Activated CD4-positive, alpha-beta T cell treated with anti-CD3 and anti-CD28 coated beads, Interleukin-10, Interleukin-2, amounts not matched to agents 100 ng/mL and 50 ng/mL, durations not matched to agents 16 hours and 8 hours (primary cell): ENCODE results near the gene HOXD9.

Source experiments
- DNase-seq: peaks from one replicate; pipeline ENCODE4 v3.0.0-alpha.2; 2020

HOXD9 gene

DNA sequence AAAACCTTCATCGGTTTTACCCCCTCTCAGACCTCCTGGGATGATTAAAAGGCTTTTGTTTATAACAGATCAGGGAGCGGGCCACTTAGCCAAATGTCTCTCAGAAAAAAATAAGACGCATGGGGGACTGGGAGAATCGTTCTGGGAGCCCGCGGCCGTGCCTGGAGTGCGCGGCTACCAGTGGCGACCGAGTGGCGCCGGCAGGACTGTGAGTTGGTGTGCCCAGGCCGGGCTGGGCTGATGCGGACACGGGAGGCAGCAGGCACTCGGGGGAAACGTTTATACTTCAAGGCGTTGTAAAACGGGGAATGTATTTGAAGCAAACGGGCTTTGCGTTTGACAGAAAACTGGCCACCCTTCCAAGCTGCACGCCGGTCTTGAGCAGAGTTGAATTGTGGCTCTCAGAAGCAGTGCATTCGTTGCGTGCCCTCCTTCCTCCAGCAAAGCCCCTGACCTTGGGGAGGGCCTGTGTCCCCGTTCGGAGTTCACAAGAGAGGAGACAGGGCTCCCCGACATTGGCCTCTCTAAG lies 10.6 kb upstream of the HOXD9 start:
- no peak for DNase-seq

DNA sequence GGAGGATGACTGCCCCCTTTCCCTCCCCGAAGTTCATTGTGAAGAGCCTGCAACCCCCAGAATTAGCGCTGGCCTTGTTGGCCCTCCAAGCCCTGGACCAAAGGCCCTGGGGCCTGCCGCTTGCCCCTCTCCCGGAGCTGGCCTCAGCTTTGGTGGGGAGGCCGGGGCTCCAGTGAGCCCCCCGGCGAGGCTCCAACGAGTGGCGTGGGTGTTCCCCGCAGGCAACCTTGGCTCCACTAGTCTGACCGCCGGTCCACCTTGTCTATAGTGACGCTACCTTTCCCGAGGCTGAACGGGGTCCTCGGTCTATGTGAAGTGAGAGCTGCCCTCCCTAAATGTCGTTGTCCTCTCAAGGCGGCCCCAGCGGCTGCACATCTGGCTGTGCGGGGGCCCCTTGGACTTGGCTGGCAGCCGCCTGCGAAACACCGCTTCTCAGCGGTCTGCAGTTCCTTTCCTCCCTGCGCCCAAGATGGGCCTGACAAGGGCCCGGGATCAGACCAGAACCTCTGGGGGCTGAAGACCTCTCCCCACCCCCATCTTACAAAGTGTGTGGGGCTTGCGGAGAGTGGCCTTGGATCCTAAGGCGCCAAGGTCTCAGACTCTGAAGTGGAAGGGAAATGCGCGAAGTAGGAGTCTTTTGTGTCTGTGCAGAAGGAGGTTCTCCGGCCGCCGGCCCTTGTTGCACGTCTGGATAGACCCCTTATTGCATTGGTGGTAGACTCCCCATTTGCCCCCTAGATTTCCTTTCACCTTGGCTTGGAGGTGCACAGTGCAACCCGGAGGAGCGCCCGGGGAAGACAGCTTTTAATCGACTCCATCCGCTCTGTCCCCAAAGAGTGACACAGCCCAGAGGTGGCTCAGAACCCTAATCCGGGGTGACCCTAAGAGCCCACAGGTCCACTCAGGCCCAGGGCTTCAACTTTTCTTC lies 9.9 kb upstream of the HOXD9 start:
- DNase-seq, result no peak

DNA sequence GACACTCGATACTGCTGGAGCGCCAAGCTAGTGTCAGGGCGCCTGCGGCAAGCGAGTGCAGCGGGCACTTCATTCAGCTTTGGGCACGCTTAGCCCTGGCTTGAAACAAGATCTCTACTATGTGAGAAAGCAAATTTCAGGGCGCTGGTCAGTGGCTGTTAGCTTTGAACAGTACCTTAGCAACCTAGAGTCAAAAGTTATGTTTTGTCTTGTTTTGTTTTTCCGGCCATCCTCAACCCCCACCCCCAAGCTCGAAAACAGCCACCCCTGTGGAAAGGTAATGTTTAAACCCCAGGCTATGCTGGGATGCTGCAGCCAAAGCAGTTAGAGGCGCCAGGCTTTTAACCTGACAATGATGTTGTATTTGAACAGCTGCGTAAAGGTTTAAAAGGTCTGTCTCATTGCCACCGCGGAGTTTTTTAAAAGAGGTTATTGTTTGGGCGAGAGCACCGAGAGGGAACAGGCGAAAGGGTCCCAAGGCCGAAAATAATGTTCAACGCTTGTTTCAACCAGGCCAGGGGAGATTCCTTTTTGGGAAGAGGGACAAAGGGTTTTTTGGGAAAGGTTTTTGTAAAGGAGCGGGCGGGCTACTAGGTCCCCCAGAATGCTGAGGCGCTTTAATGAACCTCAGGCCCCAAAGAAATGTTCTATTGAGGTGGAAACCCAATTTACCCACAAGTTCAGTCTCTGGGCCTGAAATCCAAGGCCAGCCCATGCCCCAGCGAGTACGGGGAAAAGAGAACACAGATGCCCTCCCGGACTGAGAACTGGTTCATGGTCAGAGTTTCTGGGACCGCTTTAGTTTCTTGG lies 8.2 kb upstream of the HOXD9 start:
- no peak for DNase-seq

DNA sequence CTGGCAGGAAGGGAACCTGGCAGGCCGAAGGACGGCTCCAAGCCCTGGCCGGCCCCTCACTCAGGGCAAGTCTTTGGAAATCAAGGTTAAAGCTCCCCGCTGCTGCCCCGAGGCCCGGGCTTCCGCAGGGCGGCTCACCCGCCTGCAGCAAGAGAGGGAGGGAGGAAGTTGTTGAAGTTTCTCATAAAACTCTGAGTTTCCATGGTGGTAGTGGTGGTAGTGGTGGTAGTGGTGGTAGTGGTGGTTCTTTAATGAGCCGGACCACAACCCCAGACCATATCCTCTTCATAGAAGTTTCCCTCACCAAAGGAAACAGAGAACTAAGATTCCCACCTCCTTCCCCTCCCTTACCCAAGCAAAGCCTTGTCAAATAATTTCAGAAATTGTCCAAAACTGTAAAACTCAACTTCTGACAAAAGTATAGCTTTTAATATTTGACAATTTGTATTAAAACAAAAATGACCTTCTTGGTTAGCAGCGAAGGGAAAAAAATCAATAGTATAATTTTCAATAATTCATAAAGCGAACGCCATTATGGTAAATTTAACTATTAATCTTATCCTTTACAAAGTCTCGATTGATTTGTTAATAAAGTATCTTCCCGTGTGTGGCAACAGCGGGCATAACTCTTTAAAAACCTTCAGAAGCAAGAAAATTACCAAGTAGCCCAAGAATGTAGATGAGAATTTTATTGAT lies 7.4 kb upstream of the HOXD9 start:
- DNase-seq, result no peak

DNA sequence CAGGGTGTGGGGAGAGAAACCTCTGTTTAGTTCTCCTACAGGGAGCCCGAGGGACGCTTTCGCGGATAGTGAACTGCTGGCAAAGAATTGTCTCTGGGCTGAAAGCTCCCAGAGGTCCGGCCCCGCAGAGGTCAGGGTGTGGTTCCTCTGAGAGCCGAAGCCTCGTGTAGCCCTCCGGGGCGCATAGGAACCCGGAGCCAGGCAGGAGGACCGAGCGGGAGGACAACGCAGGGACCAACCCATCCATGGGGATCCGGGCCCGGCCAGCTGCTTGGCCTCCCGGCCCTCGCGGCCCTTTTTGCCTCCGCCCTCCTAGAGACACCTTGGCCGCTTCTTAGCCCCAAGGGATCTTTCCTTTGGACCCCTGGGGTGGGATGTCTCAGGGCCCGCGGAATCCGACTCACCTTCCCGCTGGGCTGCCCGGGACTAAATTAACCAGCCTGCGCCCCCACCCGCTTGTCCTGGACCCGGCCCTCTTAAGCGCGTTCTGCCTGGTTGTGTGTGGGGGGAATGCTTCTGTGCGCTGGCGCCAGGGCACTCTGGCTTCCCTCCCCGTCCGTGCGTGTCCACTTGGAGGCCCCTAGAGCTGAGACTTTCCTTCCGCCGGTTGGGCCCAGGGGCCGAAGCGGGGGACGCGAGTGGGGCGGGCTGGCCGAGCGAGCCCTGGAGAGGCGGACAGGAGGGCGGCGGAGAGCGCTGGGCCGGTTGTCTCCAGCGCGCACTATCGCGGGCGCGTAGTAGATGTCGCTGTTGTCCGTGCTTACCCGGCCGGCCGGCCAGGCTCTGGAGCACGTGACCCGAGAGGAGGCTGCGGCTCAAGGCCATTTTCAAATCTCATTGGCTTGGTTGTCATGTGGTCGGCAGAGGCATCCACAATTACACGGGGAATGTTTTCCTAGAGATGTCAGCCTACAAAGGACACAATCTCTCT lies 6.4 kb upstream of the HOXD9 start, which contains the start of gene HOXD10:
TSS of gene HOXD10 (plus strand) at position 896 of the 931 bp plus-strand sequence. CDS start 56 bp downstream, outside the sequence.
- DNase-seq, result no peak

DNA sequence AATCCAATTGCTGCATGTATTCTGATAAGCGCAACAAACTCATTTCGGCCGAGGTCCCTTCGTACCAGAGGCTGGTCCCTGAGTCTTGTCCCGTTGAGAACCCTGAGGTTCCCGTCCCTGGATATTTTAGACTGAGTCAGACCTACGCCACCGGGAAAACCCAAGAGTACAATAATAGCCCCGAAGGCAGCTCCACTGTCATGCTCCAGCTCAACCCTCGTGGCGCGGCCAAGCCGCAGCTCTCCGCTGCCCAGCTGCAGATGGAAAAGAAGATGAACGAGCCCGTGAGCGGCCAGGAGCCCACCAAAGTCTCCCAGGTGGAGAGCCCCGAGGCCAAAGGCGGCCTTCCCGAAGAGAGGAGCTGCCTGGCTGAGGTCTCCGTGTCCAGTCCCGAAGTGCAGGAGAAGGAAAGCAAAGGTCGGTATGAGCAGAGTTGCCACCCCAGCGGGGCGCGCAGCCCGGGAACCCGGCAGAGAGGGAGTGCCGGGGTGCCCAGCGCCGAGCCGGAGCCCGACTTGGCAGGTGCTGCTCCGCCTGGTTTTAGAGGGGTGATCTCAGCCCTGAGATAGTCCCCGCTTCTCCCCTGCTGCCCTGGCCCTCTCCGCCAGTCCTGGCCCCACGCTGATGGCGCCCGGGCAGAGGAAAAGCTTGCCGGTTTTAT lies 5.2 kb upstream of the HOXD9 start:
- DNase-seq, result no peak

DNA sequence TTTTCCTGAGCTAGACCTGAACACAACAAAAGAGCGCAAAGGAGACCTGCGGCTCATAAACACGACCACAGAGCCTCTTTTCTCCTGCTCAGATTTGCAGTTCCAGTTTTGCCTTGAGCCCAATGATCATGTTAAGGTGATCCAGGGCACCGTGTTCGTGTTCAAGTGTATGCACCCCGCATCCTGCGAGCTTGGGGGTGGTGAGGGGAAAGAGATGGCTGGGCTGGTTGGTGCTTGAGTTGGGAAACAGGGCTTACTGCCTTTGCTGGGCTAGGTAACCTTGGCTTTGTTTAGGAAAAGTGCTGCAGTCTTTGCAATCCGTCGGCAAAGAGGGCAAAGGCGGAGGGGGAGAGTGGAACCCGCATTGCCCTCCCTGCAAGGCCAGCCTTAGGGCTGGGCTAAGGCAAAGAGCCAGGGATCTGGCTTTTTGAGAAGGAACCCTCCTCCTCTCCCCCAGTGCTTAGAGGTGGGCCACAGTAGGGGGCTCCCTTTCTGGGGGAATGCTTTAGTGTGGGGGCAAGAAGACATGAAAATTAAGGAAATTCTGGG lies 4.6 kb upstream of the HOXD9 start:
- DNase-seq, result no peak

DNA sequence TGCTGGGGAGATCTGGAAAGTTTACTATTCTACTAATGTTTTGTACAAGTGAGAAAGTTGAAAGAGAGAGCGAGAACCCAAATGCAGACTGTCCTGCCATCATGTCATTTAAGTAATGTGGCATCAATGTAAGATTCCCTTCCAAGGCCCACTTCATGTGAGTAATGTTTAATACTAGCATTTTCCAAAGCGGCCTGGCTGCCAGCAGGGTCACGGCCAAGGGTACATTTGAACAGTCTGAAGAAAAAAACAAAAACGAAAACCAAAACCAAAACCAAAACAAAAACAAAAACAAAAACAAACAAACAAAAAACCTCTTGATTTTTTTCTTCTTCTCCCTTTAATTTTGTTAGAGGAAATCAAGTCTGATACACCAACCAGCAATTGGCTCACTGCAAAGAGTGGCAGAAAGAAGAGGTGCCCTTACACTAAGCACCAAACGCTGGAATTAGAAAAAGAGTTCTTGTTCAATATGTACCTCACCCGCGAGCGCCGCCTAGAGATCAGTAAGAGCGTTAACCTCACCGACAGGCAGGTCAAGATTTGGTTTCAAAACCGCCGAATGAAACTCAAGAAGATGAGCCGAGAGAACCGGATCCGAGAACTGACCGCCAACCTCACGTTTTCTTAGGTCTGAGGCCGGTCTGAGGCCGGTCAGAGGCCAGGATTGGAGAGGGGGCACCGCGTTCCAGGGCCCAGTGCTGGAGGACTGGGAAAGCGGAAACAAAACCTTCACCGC lies 3.7 kb upstream of the HOXD9 start:
- peak; percentile 37 for DNase-seq

DNA sequence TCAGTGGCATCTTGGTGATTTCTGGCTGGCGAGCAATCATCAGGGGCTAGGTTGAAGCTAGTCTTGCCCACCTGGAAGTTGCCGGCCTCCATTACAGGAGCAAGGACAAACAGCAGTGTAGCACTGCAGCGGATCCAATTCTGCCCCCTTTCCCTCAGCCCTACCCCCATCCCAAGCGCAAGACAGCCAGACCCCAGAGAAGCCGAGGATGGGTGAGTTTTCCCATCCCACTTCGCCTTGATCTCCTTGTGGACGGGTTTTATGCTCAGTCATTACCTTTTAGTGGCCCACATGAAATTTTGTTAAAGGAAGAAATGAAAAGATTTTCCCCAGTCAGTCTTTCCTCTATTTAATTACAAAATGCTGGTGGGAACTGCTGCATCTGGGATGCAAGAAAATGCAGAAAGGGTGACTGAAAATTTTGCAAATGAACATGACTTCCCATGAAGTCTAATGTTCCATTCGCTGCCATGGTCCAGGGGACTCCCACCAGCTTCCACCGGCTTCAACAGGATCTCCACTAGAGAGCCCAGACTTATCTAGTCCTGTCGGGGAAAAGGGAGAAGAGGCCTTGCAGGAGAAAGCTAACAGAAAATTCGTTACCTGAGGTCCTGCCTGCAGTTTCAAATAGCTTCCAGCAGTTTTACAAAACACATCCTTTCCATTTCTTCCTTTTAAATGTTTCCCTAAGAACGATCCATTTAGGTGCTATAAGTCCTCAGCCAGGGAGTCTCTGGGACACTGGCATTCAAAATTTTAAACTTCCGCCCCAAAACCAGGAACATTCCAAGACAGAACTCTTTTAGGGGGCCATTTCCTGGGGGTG lies 1.9 kb upstream of the HOXD9 start:
- DNase-seq, result no peak

DNA sequence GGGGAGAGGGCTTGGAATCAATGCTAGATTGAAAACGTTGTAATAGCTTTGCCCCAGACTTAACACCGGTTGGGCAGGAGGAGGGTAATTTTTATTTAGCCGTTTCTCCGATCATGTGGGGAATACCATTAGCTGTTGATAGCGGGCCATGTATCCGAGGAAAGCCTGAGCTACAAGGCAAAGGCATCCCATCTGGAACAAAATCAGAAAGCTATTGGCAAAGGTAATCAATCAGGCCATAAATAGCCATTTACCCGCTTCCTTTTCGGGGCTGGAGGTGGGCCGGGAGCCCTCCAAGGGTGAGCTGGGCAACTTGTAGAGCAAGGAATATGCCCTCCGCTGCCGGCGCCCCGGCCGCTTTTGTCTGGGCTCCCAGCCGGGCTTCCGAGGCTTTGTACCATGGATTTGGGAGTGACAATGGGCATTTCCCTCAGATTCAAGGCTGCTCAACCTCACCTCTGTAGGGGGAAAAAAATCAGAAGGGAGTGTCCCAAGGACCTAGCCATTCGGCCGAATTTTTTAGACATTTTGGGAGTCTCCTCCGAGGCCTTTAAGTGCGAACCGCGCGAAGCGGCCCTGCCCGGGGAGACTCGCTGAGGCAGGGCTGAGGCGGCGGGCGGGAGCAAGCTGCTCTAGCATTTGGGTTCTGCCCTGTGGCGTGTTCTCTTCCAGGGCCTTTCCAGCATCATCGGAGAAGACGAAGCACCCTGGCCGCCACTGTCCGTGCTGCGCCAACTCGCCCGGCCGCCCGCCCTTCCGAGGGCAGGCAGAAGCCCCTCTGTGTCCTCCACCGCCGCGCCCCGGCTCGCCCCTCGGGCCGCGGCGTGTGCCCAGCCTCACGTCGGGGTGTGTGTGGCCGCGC lies 1.1 kb upstream of the HOXD9 start:
- DNase-seq, result no peak

DNA sequence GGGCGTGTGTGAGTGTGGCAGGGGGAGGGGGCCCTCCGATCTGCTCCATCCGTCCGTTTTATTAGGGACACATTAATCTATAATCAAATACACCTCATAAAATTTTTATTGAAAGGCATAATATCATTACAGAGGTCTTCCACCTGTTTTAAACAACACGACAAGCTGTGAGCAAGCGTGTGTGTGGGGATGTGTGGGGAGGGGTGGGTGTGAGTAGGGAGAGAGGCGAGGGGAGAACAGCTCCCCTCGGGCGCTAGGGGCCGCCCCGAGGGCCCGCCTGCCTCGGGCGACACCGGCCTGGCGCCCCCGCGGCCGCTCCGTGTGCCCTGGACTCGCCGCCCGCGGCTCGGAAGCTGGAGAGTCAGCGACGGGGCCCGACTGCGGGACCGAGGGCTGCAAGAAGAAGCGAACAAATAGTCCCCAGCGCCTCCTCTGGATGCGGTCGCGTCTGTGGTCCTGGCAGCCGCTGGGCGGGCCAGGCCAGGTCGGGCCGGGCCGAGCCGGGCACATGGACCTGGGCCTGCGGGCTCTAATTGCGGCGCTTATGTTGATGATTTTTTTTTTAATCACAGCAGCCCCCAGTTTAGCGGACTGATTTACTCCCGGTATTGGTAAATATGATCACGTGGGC lies 352 bp upstream of the HOXD9 start:
- no peak for DNase-seq

DNA sequence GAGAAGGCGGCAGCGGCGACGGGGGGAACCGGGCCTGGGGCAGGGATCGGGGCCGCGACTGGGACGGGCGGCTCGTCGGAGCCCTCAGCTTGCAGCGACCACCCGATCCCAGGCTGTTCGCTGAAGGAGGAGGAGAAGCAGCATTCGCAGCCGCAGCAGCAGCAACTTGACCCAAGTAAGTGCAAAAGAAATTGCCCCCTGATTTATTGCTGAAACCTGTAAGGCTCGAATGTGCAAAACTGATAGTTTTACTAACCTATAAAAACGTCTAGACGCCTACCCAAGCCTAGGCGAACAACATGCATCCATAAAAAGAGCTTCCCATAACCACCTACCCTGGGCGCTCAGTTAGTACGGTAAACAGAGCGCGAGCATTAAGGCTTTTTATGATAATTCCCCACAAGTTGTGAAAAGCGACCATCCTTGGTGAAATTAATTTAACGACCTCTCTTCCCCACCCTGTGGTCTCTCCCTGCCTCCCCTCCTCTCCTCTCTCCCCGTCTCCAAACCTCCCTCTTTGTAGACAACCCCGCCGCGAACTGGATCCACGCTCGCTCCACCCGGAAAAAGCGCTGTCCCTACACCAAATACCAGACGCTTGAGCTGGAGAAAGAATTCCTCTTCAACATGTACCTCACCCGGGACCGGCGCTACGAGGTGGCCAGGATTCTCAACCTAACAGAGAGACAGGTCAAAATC lies 1.0 kb downstream of the HOXD9 start:
- no peak for DNase-seq

DNA sequence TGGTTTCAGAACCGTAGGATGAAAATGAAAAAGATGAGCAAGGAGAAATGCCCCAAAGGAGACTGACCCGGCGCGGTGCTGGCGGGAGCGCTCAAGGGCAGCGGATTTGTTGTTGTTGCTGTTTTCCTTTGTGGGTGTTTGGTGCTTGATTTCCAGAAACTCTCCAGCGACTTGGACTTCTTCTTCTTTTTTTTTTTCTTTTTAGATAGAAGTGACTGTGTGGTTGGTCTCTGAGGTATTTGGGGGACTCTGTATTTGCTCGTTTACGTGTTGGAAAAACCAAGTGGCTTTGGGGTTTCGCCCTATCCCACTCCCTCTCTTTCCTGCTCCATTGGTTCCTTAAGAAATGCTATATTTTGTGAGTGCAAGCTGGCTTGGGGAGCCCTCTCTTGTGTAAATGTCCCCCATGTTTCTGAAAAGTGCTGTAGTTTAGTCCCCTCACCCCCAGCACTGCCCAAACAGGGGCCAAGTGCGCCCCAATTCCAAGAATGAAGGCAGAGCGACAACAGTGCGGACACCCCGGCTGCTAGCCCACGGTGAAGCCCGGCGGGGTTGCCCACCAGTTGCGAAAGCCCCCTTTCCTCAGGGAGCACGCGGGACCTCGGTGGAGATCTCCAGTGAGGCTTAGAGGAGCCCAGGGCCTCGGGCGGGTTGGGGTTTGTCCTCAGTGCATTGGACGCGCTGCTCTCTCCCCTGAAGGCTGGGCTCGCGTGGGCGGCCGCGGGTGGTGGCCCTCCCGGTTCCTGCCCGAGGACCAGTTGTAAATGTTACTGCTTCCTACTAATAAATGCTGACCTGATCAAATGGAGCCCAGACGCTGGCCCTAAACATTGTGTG lies 1.8 kb downstream of the HOXD9 start:
- DNase-seq, result no peak

DNA sequence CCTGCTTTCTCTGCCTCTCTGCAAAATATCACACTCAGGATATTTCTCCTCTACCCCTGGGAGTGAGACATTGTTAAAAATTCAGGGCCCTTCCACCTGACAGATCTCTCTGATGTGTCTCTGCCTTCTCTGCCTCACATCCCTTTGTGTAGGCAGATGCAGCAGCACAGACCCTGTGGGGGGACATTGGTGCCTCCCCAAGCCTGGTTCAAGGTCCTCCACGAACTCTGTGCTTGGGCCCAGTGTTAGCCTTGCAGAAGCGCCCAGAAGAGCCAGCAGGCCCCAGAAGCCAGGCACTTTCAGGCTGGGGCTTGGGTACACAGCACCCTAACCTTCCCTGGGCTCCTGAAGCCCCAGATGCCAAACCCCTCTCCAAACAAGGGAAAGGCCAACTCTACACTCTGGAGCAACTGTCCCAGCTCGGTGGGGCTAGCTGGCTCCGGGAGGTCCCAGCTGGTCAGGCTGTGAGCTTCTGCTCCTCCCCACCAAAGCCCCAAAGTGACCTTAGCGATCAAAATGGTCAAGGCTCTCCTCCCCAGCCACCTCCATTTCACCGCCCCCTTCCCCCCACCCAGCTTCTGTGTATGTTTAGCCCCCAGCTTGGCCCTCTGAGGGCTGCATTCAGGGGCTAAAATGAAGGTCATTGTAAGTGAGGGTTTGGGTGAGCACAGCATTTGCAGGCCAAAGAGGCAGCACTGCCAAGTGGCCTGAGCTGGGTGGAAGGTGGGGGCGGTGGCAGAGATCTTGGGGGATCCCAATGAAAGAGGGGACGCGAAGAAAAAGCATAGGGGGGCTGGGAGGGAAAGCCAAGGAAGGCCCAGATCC lies 2.6 kb downstream of the HOXD9 start:
- no peak for DNase-seq

DNA sequence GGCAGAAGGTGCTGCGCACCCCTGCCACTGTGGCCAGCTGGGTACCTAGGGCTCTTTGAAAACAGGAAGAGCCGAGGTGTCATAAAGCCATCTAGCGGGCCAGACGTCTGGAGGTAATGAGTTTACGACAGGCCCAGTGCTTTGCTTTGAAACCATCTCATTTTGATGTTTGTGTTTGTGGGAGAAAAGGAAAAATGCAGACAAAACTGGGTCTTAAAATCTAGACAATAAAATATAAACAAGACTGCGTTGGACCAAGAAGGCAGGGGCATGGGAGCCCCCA lies 3.2 kb downstream of the HOXD9 start:
- DNase-seq, result no peak
